ENCODE results near the gene SERPINA3.
"Not testable (repeated sequence)": the region's sequence is repeated elsewhere in the genome, so short reads cannot be mapped to it uniquely, and the experiment has no call there.

SERPINA3 gene

GRCh38 chr14:94636744-94637412 lies 24.7 kb downstream of the SERPINA3 start:
- no peak for DNase-seq

GRCh38 chr14:94637814-94638213 lies 25.6 kb downstream of the SERPINA3 start:
- not testable (repeated sequence) for DNase-seq

- DNase-seq: no peak
Measured at GRCh38 chr14:94638339-94638738, 26.1 kb downstream of the SERPINA3 start.

- DNase-seq: no peak
Measured at GRCh38 chr14:94638961-94639817, 27.0 kb downstream of the SERPINA3 start.

DNA sequence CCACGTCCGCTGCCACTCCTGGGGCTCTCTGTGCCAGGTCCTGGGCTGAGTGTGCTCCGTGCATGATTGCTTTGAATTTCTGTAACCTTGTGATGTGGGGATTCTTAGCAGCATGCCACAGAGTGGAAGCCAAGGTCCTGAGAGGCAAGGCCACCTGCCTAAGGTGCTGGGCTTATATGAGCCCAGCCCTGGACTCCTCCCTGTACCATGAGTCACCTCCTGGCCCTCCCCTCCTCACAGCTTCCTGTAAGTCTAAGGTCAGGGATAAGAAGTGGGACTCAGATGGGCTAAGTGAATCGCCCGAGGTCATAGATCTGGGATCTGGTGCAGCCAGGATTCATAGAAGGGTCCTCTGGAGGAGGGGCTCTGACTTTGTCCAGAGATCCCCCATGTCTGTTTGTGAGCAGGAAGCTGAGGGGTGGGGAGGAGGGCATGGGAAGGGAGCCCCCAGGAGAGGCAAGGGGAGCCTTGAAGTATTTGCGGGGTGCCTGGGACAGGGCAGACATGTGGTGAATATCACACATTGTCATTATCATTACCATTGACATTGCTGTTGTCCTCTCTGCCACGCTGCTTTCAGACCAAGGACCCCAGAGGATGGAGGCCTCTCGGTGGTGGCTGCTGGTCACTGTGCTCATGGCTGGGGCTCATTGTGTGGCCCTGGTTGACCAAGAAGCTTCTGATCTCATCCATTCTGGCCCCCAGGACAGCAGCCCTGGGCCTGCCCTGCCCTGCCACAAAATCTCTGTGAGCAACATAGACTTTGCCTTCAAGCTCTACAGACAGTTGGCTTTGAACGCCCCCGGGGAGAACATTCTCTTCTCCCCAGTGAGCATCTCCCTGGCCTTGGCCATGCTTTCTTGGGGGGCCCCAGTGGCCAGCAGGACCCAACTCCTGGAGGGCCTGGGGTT lies 28.8 kb downstream of the SERPINA3 start:
- DNase-seq: no peak

DNA sequence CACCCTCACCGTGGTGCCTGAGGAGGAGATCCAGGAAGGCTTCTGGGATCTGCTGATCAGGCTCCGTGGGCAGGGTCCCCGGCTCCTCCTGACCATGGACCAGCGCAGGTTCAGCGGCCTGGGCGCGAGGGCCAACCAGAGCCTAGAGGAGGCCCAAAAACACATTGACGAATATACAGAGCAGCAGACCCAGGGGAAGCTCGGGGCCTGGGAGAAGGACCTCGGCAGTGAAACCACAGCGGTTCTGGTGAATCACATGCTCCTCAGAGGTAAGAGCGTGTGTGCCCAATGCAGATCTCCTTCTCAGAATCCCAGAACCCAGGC lies 29.4 kb downstream of the SERPINA3 start:
- DNase-seq: no peak

GRCh38 chr14:94643316-94644101 lies 31.3 kb downstream of the SERPINA3 start:
- DNase-seq: no peak

DNA sequence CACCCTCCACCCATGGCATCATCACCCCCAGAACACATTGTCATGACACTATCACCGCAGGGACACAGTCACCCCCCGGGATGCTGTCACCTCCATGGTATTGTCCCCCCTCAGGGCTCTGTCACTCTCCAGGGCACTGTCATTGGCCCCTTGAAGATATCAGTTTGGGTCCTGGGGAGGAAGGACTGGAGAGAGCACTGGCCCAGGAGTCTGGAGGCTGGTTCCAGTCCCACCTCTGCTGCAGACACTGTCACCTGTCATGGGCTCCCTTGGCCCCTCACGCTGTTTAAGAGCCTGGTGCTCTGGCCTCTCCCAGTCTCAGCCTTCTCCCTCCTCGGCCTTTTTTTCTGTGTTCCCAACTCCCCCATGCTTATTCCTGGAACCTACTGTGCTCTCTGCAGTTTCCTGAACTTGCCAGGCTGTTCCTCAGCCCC lies 31.9 kb downstream of the SERPINA3 start:
- no peak for DNase-seq

DNA sequence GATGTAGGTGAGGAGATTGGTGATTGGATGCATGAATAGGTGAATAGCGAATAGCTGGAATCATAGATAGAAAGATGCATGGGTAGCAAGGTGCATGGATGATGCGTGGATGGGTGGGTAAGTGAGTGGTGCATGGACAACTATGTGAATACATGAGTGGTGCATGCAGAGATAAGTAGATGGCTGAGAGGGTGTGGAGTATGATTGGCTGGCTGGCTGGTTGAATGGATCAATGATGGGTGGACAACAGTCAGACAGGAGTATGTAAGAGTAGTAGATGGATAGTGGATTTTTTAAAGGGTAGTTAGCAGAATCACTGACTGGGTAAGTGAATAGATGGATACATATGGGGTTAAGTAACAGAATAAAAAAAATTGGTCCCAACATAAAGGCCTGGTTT lies 33.9 kb downstream of the SERPINA3 start:
- DNase-seq: no peak

DNA sequence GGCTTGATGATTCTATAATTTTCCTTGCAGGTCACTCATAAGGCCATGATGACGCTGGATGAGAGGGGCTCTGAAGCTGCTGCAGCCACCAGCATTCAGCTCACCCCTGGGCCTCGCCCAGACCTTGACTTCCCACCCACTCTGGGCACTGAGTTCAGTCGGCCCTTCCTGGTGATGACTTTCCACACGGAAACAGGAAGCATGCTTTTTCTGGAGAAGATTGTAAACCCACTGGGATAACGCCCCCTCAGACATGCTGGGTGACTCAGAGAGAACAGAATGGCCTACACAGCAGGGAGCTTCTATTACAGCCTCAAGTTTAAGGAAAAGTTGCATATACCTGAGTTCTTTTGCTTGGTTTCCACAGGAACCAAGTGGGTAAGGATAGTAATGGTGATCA lies 34.3 kb downstream of the SERPINA3 start:
- no peak for DNase-seq

- DNase-seq: no peak
Measured at GRCh38 chr14:94648801-94649200, 36.6 kb downstream of the SERPINA3 start.

- no peak for DNase-seq
Measured at GRCh38 chr14:94649543-94650443, 37.6 kb downstream of the SERPINA3 start.

DNA sequence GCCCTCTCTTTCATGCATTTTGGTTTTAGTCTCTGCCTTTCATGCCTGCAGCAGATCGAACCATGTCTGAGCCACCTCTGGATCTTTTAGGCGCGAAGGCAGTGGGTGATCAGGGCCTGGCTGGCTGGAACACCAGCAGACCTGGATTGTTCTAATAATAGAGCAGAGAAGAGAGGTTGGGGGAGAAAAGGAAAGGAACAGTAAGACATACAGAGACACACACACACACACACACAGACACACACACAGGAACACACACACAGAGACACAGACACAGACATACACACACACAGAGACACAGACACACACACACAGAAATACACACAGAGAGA lies 38.2 kb downstream of the SERPINA3 start:
- DNase-seq: no peak

- no peak for DNase-seq
Measured at GRCh38 chr14:94650806-94651805, 38.9 kb downstream of the SERPINA3 start.

GRCh38 chr14:94653321-94653720 lies 41.1 kb downstream of the SERPINA3 start:
- no peak for DNase-seq

DNA sequence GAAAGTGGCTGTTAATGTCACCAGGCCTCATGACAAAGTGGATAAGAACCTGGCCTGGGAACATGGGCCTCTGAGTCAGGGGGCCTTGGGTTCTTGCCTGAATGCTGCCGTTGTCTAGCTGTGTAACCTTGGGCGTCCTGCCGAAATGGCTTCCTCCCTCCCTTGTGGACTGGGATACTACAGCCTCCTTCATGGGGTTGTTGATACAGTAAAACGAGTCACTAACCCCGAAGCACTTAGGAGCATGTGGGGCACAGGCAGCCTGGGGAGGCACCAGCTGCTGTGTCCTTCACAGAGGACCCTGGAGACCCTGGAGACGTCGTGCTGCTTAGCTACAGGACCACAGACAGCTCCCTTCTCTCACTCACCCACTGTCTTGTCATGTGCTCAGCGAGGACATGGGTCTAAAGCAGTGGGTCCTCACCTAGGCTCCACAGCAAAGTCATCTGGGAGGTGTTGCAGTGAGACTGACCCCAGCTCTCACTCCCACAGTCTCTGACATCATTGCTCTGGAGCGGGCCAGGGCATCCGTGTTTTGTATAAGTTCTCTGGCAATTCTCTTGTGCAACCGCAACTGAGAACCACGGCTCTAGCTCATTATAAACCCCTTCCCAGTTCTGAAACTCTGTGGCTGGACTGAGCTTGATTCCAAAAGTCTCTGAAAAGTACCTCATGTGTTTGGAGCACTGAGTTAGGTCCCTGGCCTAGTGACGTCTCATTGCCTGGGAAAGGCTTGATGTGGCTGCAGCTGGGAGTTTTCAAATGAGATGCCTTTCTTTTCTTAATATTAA lies 42.1 kb downstream of the SERPINA3 start:
- DNase-seq: no peak

- no peak for DNase-seq
Measured at GRCh38 chr14:94655169-94655710, 43.0 kb downstream of the SERPINA3 start.

DNA sequence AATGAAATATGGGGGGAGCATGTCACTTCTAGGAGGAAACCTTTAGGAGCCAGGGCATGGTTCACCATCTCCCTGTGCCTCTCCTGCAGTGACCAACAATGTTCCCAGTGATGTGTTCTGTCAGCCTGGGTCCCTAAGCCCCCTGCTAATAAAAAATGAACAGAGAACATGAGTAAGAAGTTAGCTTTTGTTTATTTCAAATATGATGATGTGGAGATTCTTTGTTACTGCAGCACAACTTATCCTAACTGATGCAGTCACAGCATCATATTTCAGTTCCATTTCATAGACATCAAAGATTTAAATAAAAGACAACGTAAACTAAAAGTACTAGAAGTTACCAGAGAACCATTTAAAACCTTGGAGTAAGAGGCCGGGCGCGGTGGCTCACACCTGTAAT lies 43.9 kb downstream of the SERPINA3 start:
- DNase-seq: no peak

GRCh38 chr14:94659256-94659655 lies 47.1 kb downstream of the SERPINA3 start:
- no peak for DNase-seq

All from CD4-positive, alpha-beta T cell treated with Interleukin-17A for 1 hour (primary cell).